ENCODE results near the gene SMTN.
"Not testable (repeated sequence)": the region's sequence is repeated elsewhere in the genome, so short reads cannot be mapped to it uniquely, and the experiment has no call there.

Gene SMTN

GRCh38 chr22:31080848-31081649, at the start of gene SMTN:
SMTN (plus strand) TSS chr22:31081318; CDS start chr22:31083259, 1,941 bp downstream.
- DNase-seq: peak; percentile 96

GRCh38 chr22:31036671-31037550, 44.2 kb upstream of the SMTN start:
- DNase-seq: no peak

GRCh38 chr22:31038686-31039085, 42.4 kb upstream of the SMTN start:
- DNase-seq: no peak

GRCh38 chr22:31039393-31039792, 41.7 kb upstream of the SMTN start:
- DNase-seq: no peak

- DNase-seq: no peak
Measured at GRCh38 chr22:31040542-31041398, 40.3 kb upstream of the SMTN start.

- no peak for DNase-seq
Measured at GRCh38 chr22:31044262-31044861, 36.8 kb upstream of the SMTN start.

GRCh38 chr22:31045900-31046538, 35.1 kb upstream of the SMTN start:
- DNase-seq: no peak

- DNase-seq: no peak
Measured at GRCh38 chr22:31046539-31047226, 34.4 kb upstream of the SMTN start.

- DNase-seq: no peak
Measured at GRCh38 chr22:31048570-31048969, 32.5 kb upstream of the SMTN start.

GRCh38 chr22:31049815-31050420, 31.2 kb upstream of the SMTN start:
- no peak for DNase-seq

GRCh38 chr22:31055117-31055634, 25.9 kb upstream of the SMTN start:
- DNase-seq: no peak

GRCh38 chr22:31055635-31056159, 25.4 kb upstream of the SMTN start:
- DNase-seq: no peak

GRCh38 chr22:31056986-31057599, 24.0 kb upstream of the SMTN start:
- no peak for DNase-seq

GRCh38 chr22:31059663-31060062, 21.5 kb upstream of the SMTN start:
- not testable (repeated sequence) for DNase-seq

GRCh38 chr22:31062566-31063230, 18.4 kb upstream of the SMTN start:
- no peak for DNase-seq

- DNase-seq: no peak
Measured at GRCh38 chr22:31064369-31064768, 16.7 kb upstream of the SMTN start.

- no peak for DNase-seq
Measured at GRCh38 chr22:31068970-31069369, 12.1 kb upstream of the SMTN start.

- not testable (repeated sequence) for DNase-seq
Measured at GRCh38 chr22:31069691-31070314, 11.3 kb upstream of the SMTN start.

GRCh38 chr22:31073125-31073524, 8.0 kb upstream of the SMTN start:
- DNase-seq: not testable (repeated sequence)

Measured in activated CD8-positive, alpha-beta memory T cell treated with anti-CD3 and anti-CD28 coated beads for 24 hours (primary cell).